K562 (cell line): Measurements from ENCODE around the gene GRIP1. TPM values are rescaled to one million over a fixed set of nuclear protein-coding genes. Genes with fewer than 3 reads are reported as not detected.

ENCODE experiments used
- ATAC-seq: fragments of 200-7000 bp; cut with Tn5 transposase; 3 replicates; pipeline ENCODE4 v1.9.1; 2020; ENCODE audit warnings: moderate library complexity
- BruUV-seq: library from RNA; stranded (reverse); fragments of 400-500 nt; replicated peaks from 2 replicates; lab custom pipeline; 2021; lab: Mats Ljungman, UMichigan
- CTCF ChIA-PET: fragments of 300-600 bp; formaldehyde crosslinking; extraction: SDS; loops from one replicate; lab custom pipeline; 2021; ENCODE audit warnings: low intra/inter-chr PET ratio; lab: Yijun Ruan, JAX
- POLR2A ChIA-PET: fragments of 300-600, 350-650 bp; sonication (Branson Sonifier 250); formaldehyde crosslinking; extraction: SDS; loops from one replicate; lab custom pipeline; 2021; ENCODE audit warnings: antibody characterized with exemption, inconsistent platforms; lab: Yijun Ruan, JAX
- DNase-seq, 4 experiments: peaks; one replicate each; pipeline versions ENCODE4 v3.0.0 to v3.0.0-alpha.2; 2011 to 2018; ENCODE audit warnings: low spot score in 3 of 4, mixed read lengths in 3 of 4; ENCODE audit errors: extremely low read depth in 1 of 4
- FAIRE-seq: peaks from 2 replicates; lab custom pipeline; 2011; peaks lifted over from hg19 to GRCh38; lab: Jason Lieb, UNC
- H2AFZ ChIP-seq: 2 replicates; pipeline ENCODE4 v1.6.0; 2011; ENCODE audit warnings: low read depth, low read length, control low read depth, inconsistent platforms
- H3K27ac ChIP-seq: fragments of 200-600 bp; 3 replicates; pipeline ENCODE4 v1.8.0; 2011; ENCODE audit warnings: low read depth, mild to moderate bottlenecking, control low read depth, inconsistent platforms, low read length, moderate library complexity, mixed read lengths; ENCODE audit errors: extremely low read depth
- H3K27me3 ChIP-seq, 2 experiments: fragments of 300-600 bp in 1 of 2; 2 replicates in 1 of 2; 3 replicates in 1 of 2; pipeline versions ENCODE4 v1.6.0 to v1.8.0; 2011; ENCODE audit warnings: inconsistent platforms in 2 of 2, low read length in 2 of 2, mild to moderate bottlenecking in 1 of 2, mixed read lengths in 1 of 2, moderate library complexity in 1 of 2; ENCODE audit not compliant: control insufficient read depth in 2 of 2, insufficient read depth in 2 of 2
- H3K36me3 ChIP-seq: fragments of 300-600 bp; 3 replicates; pipeline ENCODE4 v1.8.0; 2011; ENCODE audit warnings: mild to moderate bottlenecking, low read length, inconsistent platforms; ENCODE audit not compliant: control insufficient read depth, insufficient read depth
- H3K4me1 ChIP-seq, 2 experiments: fragments of 200-600 bp in 1 of 2; replicated peaks in 1 of 2; 2 replicates in 1 of 2; 3 replicates in 1 of 2; pipeline versions ENCODE4 v1.5.1 to v1.8.0; 2011; ENCODE audit warnings: inconsistent platforms in 2 of 2, low read length in 2 of 2, mild to moderate bottlenecking in 1 of 2, mixed read lengths in 1 of 2, moderate library complexity in 1 of 2; ENCODE audit not compliant: control insufficient read depth in 2 of 2, insufficient read depth in 2 of 2
- H3K4me2 ChIP-seq: 2 replicates; pipeline ENCODE4 v1.6.1; 2011; ENCODE audit warnings: low read length, control low read depth, inconsistent platforms, mixed read lengths; ENCODE audit not compliant: insufficient read depth
- H3K4me3 ChIP-seq: fragments of 200-600 bp; sonication (generic), shearing (Covaris generic); 2 replicates; pipeline ENCODE4 v1.5.1; 2016; ENCODE audit warnings: control low read depth, inconsistent platforms
- H3K79me2 ChIP-seq: fragments of 200-600 bp; 3 replicates; pipeline ENCODE4 v1.8.0; 2011; ENCODE audit warnings: low read length, inconsistent platforms; ENCODE audit not compliant: control insufficient read depth, insufficient read depth
- H3K9ac ChIP-seq, 2 experiments: 2 replicates each; pipeline versions ENCODE4 v1.6.0 to v1.6.1; 2011; ENCODE audit warnings: low read depth in 2 of 2, low read length in 2 of 2, control low read depth in 1 of 2, inconsistent platforms in 1 of 2, mild to moderate bottlenecking in 1 of 2, mixed read lengths in 1 of 2; ENCODE audit not compliant: insufficient read depth in 1 of 2
- H3K9me1 ChIP-seq: one replicate; pipeline ENCODE4 v1.6.0; 2011; ENCODE audit warnings: inconsistent platforms, mild to moderate bottlenecking, low read length, moderate library complexity; ENCODE audit not compliant: control insufficient read depth, insufficient read depth
- H3K9me3 ChIP-seq: replicated peaks from 2 replicates; pipeline ENCODE4 v1.5.1; 2011; ENCODE audit warnings: low read depth, low read length, inconsistent platforms; ENCODE audit not compliant: control insufficient read depth, insufficient read depth
- H4K20me1 ChIP-seq: replicated peaks from 2 replicates; pipeline ENCODE4 v1.6.1; 2011; ENCODE audit warnings: low read length, inconsistent platforms, mixed read lengths; ENCODE audit not compliant: control insufficient read depth, insufficient read depth
- BDP1 ChIP-seq: IDR thresholded peaks from 3 replicates; pipeline ENCODE4 v1.6.1; 2011; ENCODE audit not compliant: insufficient read length, insufficient read depth
- C11orf30 ChIP-seq: fragments of 450-650 bp; IDR thresholded peaks from 2 replicates; pipeline ENCODE4 v1.6.1; 2016; ENCODE audit warnings: low read depth, mild to moderate bottlenecking
- CBX5 ChIP-seq: IDR thresholded peaks from 2 replicates; pipeline ENCODE4 v1.6.1; 2014; ENCODE audit warnings: low read depth, borderline replicate concordance
- CREB5 ChIP-seq: fragments of 250-450 bp; sonication (Bioruptor Pico); IDR thresholded peaks from 2 replicates; pipeline ENCODE4 v1.5.0; 2020; ENCODE audit warnings: mild to moderate bottlenecking
- NFE2 ChIP-seq: IDR thresholded peaks from 2 replicates; pipeline ENCODE4 v1.6.1; 2014; ENCODE audit warnings: antibody characterized with exemption, low read depth
- NONO ChIP-seq, 2 experiments: fragments of 200-400 bp in 1 of 2; fragments of 450-650 bp in 1 of 2; formaldehyde crosslinking in 1 of 2; IDR thresholded peaks; 2 replicates each; pipeline ENCODE4 v1.6.1; 2017; ENCODE audit warnings: low read depth in 2 of 2, mild to moderate bottlenecking in 2 of 2, moderate library complexity in 2 of 2, low read length in 1 of 2
- WGBS: fragments of 100-300 bp; shearing (Covaris generic); methylation state at CpG from one replicate; pipeline ENCODE4 v1.1.6; 2016; ENCODE audit warnings: low coverage, mixed read lengths; ENCODE audit not compliant: insufficient coverage; ENCODE audit errors: missing lambda C conversion rate; 5-methylcytosine and 5-hydroxymethylcytosine counted together
- in situ Hi-C: fragments of 300-500 bp; cut with MboI; formaldehyde crosslinking; loops from 4 replicates; pipeline ENCODE4 v1.15.0; 2018; ENCODE audit warnings: inconsistent platforms, mixed read lengths
- intact Hi-C: fragments of 100-400 bp; cut with micrococcal nuclease; formaldehyde crosslinking; loops from 2 replicates; pipeline ENCODE4 v1.14.2; 2022
- polyA plus RNA-seq, 8 experiments: library from polyadenylated mRNA; depleted of rRNA in 4 of 8; stranded (reverse) in 5 of 8; unstranded in 3 of 8; fragments of >200 nt; fragmentation: Nextera tagmentation in 2 of 8; fragmentation: Illumina TruSeq in 1 of 8; extraction: Ambion mirVana in 2 of 8; extraction: Trizol in 1 of 8; gene quantifications; 2 replicates each; pipeline versions ENCODE4 v1.2.1 to v1.2.3, GENCODE V29; 2011 to 2014; ENCODE audit warnings: inconsistent platforms in 1 of 8, missing spikeins in 1 of 8
- total RNA-seq, 7 experiments: library from RNA; depleted of rRNA in 6 of 7; stranded (reverse); fragments of >200 nt in 6 of 7; fragmentation: Illumina TruSeq in 2 of 7; extraction: Trizol in 2 of 7; gene quantifications; 2 replicates each; pipeline versions ENCODE4 v1.2.1 to v1.2.3, GENCODE V29; 2011 to 2021; ENCODE audit warnings: low replicate concordance in 1 of 7

GRIP1 gene
- total and polyA plus RNA-seq, 9 of the 15 experiments (the other 6 are each of a cell fraction or from before 2014, with no cell fraction given) = 0.28 to 1.2 (median 0.45) TPM

GRCh38 chr12:66572845-66573244, 106.0 kb downstream of the GRIP1 start:
- TF ChIP-seq C11orf30 (no peak), CBX5 (no peak), NFE2 (no peak), BDP1 (no peak)
- no peaks in the 10 kb centered on the region for H3K36me3 ChIP-seq
- POLR2A ChIA-PET = interaction anchor here (0.6 kb wide), 1 partner anchor 973 kb away, joined by 3 read pairs; no protein-coding TSS in a partner anchor
- H4K20me1 ChIP-seq = no peaks in the 10 kb centered on the region
- no peak overlapping the region for H3K27ac ChIP-seq
- H3K9me3 ChIP-seq = no peaks in the 10 kb centered on the region
- DNase-seq (no peak), ATAC-seq (no peak), FAIRE-seq (no peak)
- no peaks in the 10 kb centered on the region for H3K9me1 ChIP-seq
- no peaks in the 10 kb centered on the region for H3K27me3 ChIP-seq
- no peak overlapping the region for H3K9ac ChIP-seq
- H3K4me2 ChIP-seq = no peak overlapping the region
- WGBS = under 1% methylated on average over 6 of the region's 6 CpGs
- no peak overlapping the region for H2AFZ ChIP-seq
- H3K79me2 ChIP-seq = no peaks in the 10 kb centered on the region
- CTCF ChIA-PET = no interaction called here
- BruUV-seq = no TSS peak
- H3K4me3 ChIP-seq = no peak overlapping the region
- H3K4me1 ChIP-seq = no peaks in the 10 kb centered on the region
- in situ Hi-C loops = no loop called here
- intact Hi-C loops = no loop called here

GRCh38 chr12:66571361-66571915, 107.4 kb downstream of the GRIP1 start:
- TF ChIP-seq CREB5 (CRISPR knock-in tag) (no peak), NONO (IDR thresholded peaks at IDR 0.05; ENCODE audit: low read depth in 2 of 2, low read length in 1 of 2) (no peak)
- Histone ChIP-seq H3K4me2 (no peak overlapping the region), H3K9ac (no peak overlapping the region), H3K9me3 (no peaks in the 10 kb centered on the region), H4K20me1 (no peaks in the 10 kb centered on the region), H3K27ac (no peak overlapping the region), H3K27me3 (no peaks in the 10 kb centered on the region), H3K9me1 (no peaks in the 10 kb centered on the region), H3K4me3 (no peak overlapping the region), H2AFZ (no peak overlapping the region), H3K79me2 (no peaks in the 10 kb centered on the region), H3K36me3 (no peaks in the 10 kb centered on the region), H3K4me1 (no peaks in the 10 kb centered on the region)
- intact Hi-C loops = no loop called here
- 6% methylated on average over 1 of the region's 1 CpG for WGBS
- CTCF ChIA-PET = no interaction called here
- no peak for ATAC-seq
- POLR2A ChIA-PET = interaction anchor here (0.7 kb wide), 1 partner anchor 19 kb away, joined by 3 read pairs; no protein-coding TSS in a partner anchor
- no TSS peak for BruUV-seq
- in situ Hi-C loops = no loop called here
- no peak for FAIRE-seq
- DNase-seq = no peak
